ENCODE data around the gene APLF. TPM values are rescaled to one million over a fixed set of nuclear protein-coding genes. Genes with fewer than 3 reads are reported as not detected.

The APLF gene
- total RNA-seq, 1 donor from 2014 or later: 2.5 TPM

DNA sequence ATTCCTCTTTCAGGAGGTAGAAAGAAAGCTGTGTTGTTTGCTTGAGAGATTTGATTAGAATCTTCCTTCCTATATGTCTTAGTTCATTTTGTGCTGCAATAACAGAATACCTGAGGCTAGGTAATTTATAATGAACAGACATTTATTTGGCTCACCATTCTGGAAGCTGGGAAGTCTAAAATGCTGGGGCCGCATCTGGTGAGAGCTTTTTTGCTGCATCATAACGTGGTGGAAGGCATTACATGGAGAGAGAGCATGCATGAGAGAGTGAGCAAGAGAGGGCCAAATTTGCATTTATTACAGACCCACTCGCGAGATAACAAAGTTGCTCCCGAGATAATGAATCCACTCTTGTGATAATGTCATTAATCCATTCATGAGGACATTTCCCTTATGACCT is 34.4 kb downstream of the APLF start:
- no peaks in the 10 kb centered on the region for H3K9me3 ChIP-seq (ENCODE audit: insufficient read depth, low read depth, low read length)
- H4K20me1 ChIP-seq (ENCODE audit: insufficient read depth, low read length): no peaks in the 10 kb centered on the region
- H3K27ac ChIP-seq (ENCODE audit: low read depth, low read length): no peak overlapping the region
- H3K9me3 Mint-ChIP-seq (ENCODE audit: unreplicated experiment): no peaks in the 10 kb centered on the region
- no peak overlapping the region for H3K4me3 ChIP-seq (ENCODE audit: insufficient read depth, low read depth, low read length)
- no peaks in the 10 kb centered on the region for H3K79me2 ChIP-seq (ENCODE audit: insufficient read depth, low read length)
- no peak for TF ChIP-seq EZH2 (IDR thresholded peaks at IDR 0.05; ENCODE audit: insufficient read depth, low read length)
- DNase-seq (ENCODE audit: low read depth) (no peak), FAIRE-seq (no peak)
- peaks cover 1% of the 10 kb centered on the region for H3K36me3 Mint-ChIP-seq (ENCODE audit: low read depth, unreplicated experiment)
- H3K27ac Mint-ChIP-seq (ENCODE audit: unreplicated experiment): no peak overlapping the region
- H3K4me2 ChIP-seq (ENCODE audit: low read length): no peak overlapping the region
- H3K4me3 Mint-ChIP-seq (ENCODE audit: unreplicated experiment): no peak overlapping the region
- no peaks in the 10 kb centered on the region for H3K27me3 Mint-ChIP-seq (ENCODE audit: low read depth, unreplicated experiment)
- H3K36me3 ChIP-seq (ENCODE audit: insufficient read depth, low read length): no peaks in the 10 kb centered on the region
- no peaks in the 10 kb centered on the region for H3K4me1 ChIP-seq (ENCODE audit: insufficient read depth, low read length)
- H3K4me1 Mint-ChIP-seq (ENCODE audit: low read depth, unreplicated experiment): no peaks in the 10 kb centered on the region
- no peaks in the 10 kb centered on the region for H3K27me3 ChIP-seq (ENCODE audit: insufficient read depth, low read length)
- no peak overlapping the region for H3K9ac ChIP-seq (ENCODE audit: low read length)
- no peak overlapping the region for H2AFZ ChIP-seq (ENCODE audit: low read depth, low read length)

- H3K27me3 ChIP-seq (ENCODE audit: insufficient read depth, low read length): no peaks in the 10 kb centered on the region
- no peak for FAIRE-seq
Measured at GRCh38 chr2:68505603-68506159, 38.3 kb downstream of the APLF start.

GRCh38 chr2:68506170-68506569 is 38.8 kb downstream of the APLF start:
- TF ChIP-seq EZH2 (IDR thresholded peaks at IDR 0.05; ENCODE audit: insufficient read depth, low read length): no peak
- TF ChIP-seq, protein P1, sequence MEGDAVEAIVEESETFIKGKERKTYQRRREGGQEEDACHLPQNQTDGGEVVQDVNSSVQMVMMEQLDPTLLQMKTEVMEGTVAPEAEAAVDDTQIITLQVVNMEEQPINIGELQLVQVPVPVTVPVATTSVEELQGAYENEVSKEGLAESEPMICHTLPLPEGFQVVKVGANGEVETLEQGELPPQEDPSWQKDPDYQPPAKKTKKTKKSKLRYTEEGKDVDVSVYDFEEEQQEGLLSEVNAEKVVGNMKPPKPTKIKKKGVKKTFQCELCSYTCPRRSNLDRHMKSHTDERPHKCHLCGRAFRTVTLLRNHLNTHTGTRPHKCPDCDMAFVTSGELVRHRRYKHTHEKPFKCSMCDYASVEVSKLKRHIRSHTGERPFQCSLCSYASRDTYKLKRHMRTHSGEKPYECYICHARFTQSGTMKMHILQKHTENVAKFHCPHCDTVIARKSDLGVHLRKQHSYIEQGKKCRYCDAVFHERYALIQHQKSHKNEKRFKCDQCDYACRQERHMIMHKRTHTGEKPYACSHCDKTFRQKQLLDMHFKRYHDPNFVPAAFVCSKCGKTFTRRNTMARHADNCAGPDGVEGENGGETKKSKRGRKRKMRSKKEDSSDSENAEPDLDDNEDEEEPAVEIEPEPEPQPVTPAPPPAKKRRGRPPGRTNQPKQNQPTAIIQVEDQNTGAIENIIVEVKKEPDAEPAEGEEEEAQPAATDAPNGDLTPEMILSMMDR (IDR thresholded peaks at IDR 0.05; ENCODE audit: insufficient read depth, low read depth, low read length): no peak
- Histone ChIP-seq H3K9ac (ENCODE audit: low read length) (no peak overlapping the region), H3K4me1 (ENCODE audit: insufficient read depth, low read length) (no peaks in the 10 kb centered on the region), H3K27me3 (ENCODE audit: insufficient read depth, low read length) (no peaks in the 10 kb centered on the region), H3K4me3 (ENCODE audit: insufficient read depth, low read depth, low read length) (no peak overlapping the region), H3K36me3 (ENCODE audit: insufficient read depth, low read length) (no peaks in the 10 kb centered on the region), H3K79me2 (ENCODE audit: insufficient read depth, low read length) (no peaks in the 10 kb centered on the region), H2AFZ (ENCODE audit: low read depth, low read length) (no peak overlapping the region), H3K9me3 (ENCODE audit: insufficient read depth, low read depth, low read length) (no peaks in the 10 kb centered on the region), H3K27ac (ENCODE audit: low read depth, low read length) (no peak overlapping the region), H3K4me2 (ENCODE audit: low read length) (no peak overlapping the region), H4K20me1 (ENCODE audit: insufficient read depth, low read length) (no peaks in the 10 kb centered on the region)
- H3K27ac Mint-ChIP-seq (ENCODE audit: unreplicated experiment): no peak overlapping the region
- H3K4me3 Mint-ChIP-seq (ENCODE audit: unreplicated experiment): no peak overlapping the region
- H3K36me3 Mint-ChIP-seq (ENCODE audit: low read depth, unreplicated experiment): peaks cover 2% of the 10 kb centered on the region
- DNase-seq (ENCODE audit: low read depth) (no peak), FAIRE-seq (no peak)
- H3K9me3 Mint-ChIP-seq (ENCODE audit: unreplicated experiment): peaks cover 3% of the 10 kb centered on the region
- H3K4me1 Mint-ChIP-seq (ENCODE audit: low read depth, unreplicated experiment): no peaks in the 10 kb centered on the region
- H3K27me3 Mint-ChIP-seq (ENCODE audit: low read depth, unreplicated experiment): no peaks in the 10 kb centered on the region

More at GRCh38 chr2:68505603-68506159, 38.3 kb downstream of the APLF start:
- H3K27ac Mint-ChIP-seq (ENCODE audit: unreplicated experiment): no peak overlapping the region
- Histone ChIP-seq H3K4me2 (ENCODE audit: low read length) (no peak overlapping the region), H3K36me3 (ENCODE audit: insufficient read depth, low read length) (no peaks in the 10 kb centered on the region), H3K9ac (ENCODE audit: low read length) (no peak overlapping the region), H3K9me3 (ENCODE audit: insufficient read depth, low read depth, low read length) (no peaks in the 10 kb centered on the region), H3K4me3 (ENCODE audit: insufficient read depth, low read depth, low read length) (no peak overlapping the region), H4K20me1 (ENCODE audit: insufficient read depth, low read length) (no peaks in the 10 kb centered on the region), H2AFZ (ENCODE audit: low read depth, low read length) (no peak overlapping the region), H3K4me1 (ENCODE audit: insufficient read depth, low read length) (no peaks in the 10 kb centered on the region), H3K79me2 (ENCODE audit: insufficient read depth, low read length) (no peaks in the 10 kb centered on the region), H3K27ac (ENCODE audit: low read depth, low read length) (no peak overlapping the region)
- no peaks in the 10 kb centered on the region for H3K27me3 Mint-ChIP-seq (ENCODE audit: low read depth, unreplicated experiment)
- no peaks in the 10 kb centered on the region for H3K4me1 Mint-ChIP-seq (ENCODE audit: low read depth, unreplicated experiment)
- H3K9me3 Mint-ChIP-seq (ENCODE audit: unreplicated experiment): peaks cover 3% of the 10 kb centered on the region
- no peak overlapping the region for H3K4me3 Mint-ChIP-seq (ENCODE audit: unreplicated experiment)
- no peak for TF ChIP-seq EZH2 (IDR thresholded peaks at IDR 0.05; ENCODE audit: insufficient read depth, low read length)
- TF ChIP-seq, protein P1 (IDR thresholded peaks at IDR 0.05; ENCODE audit: insufficient read depth, low read depth, low read length): no peak
- H3K36me3 Mint-ChIP-seq (ENCODE audit: low read depth, unreplicated experiment): peaks cover 2% of the 10 kb centered on the region
- no peak for DNase-seq (ENCODE audit: low read depth)
